GM19025 (cell line): ENCODE measurements around the gene ANKH.
"Not testable (repeated sequence)": the region's sequence is repeated elsewhere in the genome, so short reads cannot be mapped to it uniquely, and the experiment has no call there.

Source experiments
- ATAC-seq: cut with Tn5 transposase; IDR thresholded peaks from one replicate; pipeline ENCODE4 v1.9.1; 2021; ENCODE audit warnings: mild to moderate bottlenecking, low read depth, moderate library complexity; ENCODE audit not compliant: unreplicated experiment

The ANKH gene

GRCh38 chr5:14797385-14797784, 74.2 kb downstream of the ANKH start:
- ATAC-seq = not testable (repeated sequence)

- ATAC-seq = no peak
Measured at GRCh38 chr5:14794583-14795230, 76.9 kb downstream of the ANKH start.

GRCh38 chr5:14793851-14794250, 77.7 kb downstream of the ANKH start:
- no peak for ATAC-seq

- no peak for ATAC-seq
Measured at GRCh38 chr5:14790911-14791310, 80.7 kb downstream of the ANKH start.

- no peak for ATAC-seq
Measured at GRCh38 chr5:14790220-14790619, 81.4 kb downstream of the ANKH start.

- no peak for ATAC-seq
Measured at GRCh38 chr5:14787801-14788579, 83.6 kb downstream of the ANKH start.

GRCh38 chr5:14783691-14784090, 87.9 kb downstream of the ANKH start:
- no peak for ATAC-seq

GRCh38 chr5:14782591-14782990, 89.0 kb downstream of the ANKH start:
- no peak for ATAC-seq

- ATAC-seq = no peak
Measured at GRCh38 chr5:14781106-14781505, 90.5 kb downstream of the ANKH start.

- no peak for ATAC-seq
Measured at GRCh38 chr5:14779975-14780374, 91.6 kb downstream of the ANKH start.

GRCh38 chr5:14778792-14779070, 92.8 kb downstream of the ANKH start:
- ATAC-seq = no peak

- ATAC-seq = no peak
Measured at GRCh38 chr5:14777932-14778791, 93.4 kb downstream of the ANKH start.

- no peak for ATAC-seq
Measured at GRCh38 chr5:14777187-14777586, 94.4 kb downstream of the ANKH start.

- ATAC-seq = no peak
Measured at GRCh38 chr5:14776602-14777001, 95.0 kb downstream of the ANKH start.

- no peak for ATAC-seq
Measured at GRCh38 chr5:14775857-14776256, 95.7 kb downstream of the ANKH start.

- no peak for ATAC-seq
Measured at GRCh38 chr5:14773588-14773987, 98.0 kb downstream of the ANKH start.

- no peak for ATAC-seq
Measured at GRCh38 chr5:14771972-14772371, 99.6 kb downstream of the ANKH start.

GRCh38 chr5:14771189-14771588, 100.4 kb downstream of the ANKH start:
- no peak for ATAC-seq

- no peak for ATAC-seq
Measured at GRCh38 chr5:14768508-14769365, 102.8 kb downstream of the ANKH start.

GRCh38 chr5:14767735-14768507, 103.7 kb downstream of the ANKH start:
- ATAC-seq = no peak
